Measurements from ENCODE around the gene SORCS1.

GRCh38 chr10:106999118-106999707 lies 165.3 kb downstream of the SORCS1 start:
- no peak for TF ChIP-seq REST (IDR thresholded peaks at IDR 0.05)
- TF ChIP-seq CTCF (IDR thresholded peaks at IDR 0.05; ENCODE audit: low read depth, low read length, missing input control) = no peak
- no peak for TF ChIP-seq ZBTB33 (IDR thresholded peaks at IDR 0.05)
- TF ChIP-seq YY1 (IDR thresholded peaks at IDR 0.05) = no peak
- no peak for TF ChIP-seq JUND (IDR thresholded peaks at IDR 0.05)
